Urinary bladder (tissue), 4 donors: ENCODE measurements around the gene MEI4. TPM values are rescaled to one million over a fixed set of nuclear protein-coding genes. Genes with fewer than 3 reads are reported as not detected.

Source experiments
- DNase-seq: peaks from one replicate; pipeline ENCODE4 v3.0.0-alpha.2; 2015; ENCODE audit errors: extremely low spot score
- H3K27ac ChIP-seq: one replicate; pipeline ENCODE4 v1.5.1; 2013; ENCODE audit warnings: low read depth, mild to moderate bottlenecking, moderate library complexity
- H3K36me3 ChIP-seq: one replicate; pipeline ENCODE4 v1.6.1; 2013; ENCODE audit warnings: mild to moderate bottlenecking, moderate library complexity; ENCODE audit not compliant: insufficient read depth
- H3K4me1 ChIP-seq: one replicate; pipeline ENCODE4 v1.6.1; 2013; ENCODE audit warnings: mild to moderate bottlenecking, moderate library complexity; ENCODE audit not compliant: insufficient read depth
- H3K4me3 ChIP-seq: one replicate; pipeline ENCODE4 v1.5.1; 2013; ENCODE audit warnings: low read depth, low read length
- WGBS: extraction: QIAGEN DNeasy Blood & Tissue Kit; methylation state at CpG from one replicate; pipeline ENCODE4 v1.1.7; 2013; 5-methylcytosine and 5-hydroxymethylcytosine counted together
- polyA plus RNA-seq: library from polyadenylated mRNA; stranded (reverse); fragments of 200-250 nt; gene quantifications from one replicate; pipeline ENCODE4 v1.2.3, GENCODE V29; 2013
- total RNA-seq: library from RNA; depleted of rRNA; stranded (reverse); fragments of >200 nt; gene quantifications from one replicate; pipeline ENCODE4 v1.2.3, GENCODE V29; 2014
- donor health status: healthy with polysubstance abuse.
- donor health status: healthy.

Gene MEI4, protein sequence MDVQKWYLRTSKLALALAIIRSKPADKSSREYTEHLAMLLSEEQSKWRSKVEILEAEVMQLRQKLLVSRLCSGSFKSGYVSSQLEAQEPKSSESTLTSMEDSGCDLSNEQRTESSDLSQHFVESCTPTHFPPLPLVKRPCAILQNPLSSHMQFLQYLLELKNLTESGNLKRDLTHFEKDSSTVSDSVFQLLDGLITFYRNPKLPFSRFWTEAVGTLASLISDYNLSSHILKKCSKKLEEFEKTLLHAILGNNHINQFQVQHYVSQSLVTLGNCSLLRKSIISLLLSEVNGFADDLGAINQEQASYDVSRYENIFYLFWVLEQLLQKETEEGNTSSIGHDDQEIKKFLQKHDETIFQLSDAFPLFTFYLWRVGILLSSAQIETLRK
- 0.21 TPM for total RNA-seq
- polyA plus RNA-seq = 0.01 TPM

DNA sequence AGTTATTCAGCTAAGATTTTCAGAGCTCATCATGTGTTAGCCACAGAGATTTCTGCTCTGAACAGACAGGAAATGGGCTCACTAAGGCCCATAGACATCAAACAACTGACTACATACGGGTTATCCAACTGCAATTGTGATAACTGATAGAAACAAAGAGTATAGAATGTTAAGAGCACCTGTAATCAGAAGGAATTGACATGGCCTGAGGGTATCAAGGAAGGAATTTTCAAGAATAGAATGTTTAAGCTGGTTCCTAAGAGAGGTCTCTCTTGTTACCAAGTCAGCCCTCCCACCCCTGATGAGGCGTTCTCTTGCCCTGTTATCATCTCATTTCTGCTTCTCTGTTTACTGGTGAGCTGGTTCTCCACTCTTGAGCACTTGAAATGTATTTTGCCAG lies at the start of gene MEI4:
Gene MEI4, plus strand, starts transcription at position 301 of the 400 bp plus-strand sequence. CDS start 37,633 bp downstream, outside the sequence.
- 67% methylated on average over 2 of the region's 2 CpGs for WGBS

DNA sequence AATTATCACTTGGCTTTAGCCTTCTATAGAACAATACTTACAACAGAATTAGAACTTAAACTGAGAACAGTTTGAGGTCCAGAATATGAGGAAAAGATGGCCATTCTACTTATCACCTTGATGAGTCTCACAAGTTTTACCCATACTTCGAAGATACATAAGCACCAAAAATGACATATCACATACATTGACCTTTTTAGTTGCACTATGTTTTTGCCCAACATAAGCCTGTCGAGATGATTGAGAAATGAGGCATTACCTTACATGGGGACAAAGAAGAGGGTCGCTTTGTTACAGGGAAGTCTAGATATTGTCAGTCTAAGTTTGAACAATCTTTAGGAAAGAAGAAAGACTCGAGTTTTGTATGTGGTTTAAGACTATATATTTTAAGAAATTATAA lies 48.4 kb upstream of the MEI4 start:
- no peak overlapping the region for H3K4me3 ChIP-seq
- no peak for DNase-seq
- WGBS = 50% methylated on average over 4 of the region's 4 CpGs

More for the DNA sequence above, at the start of gene MEI4:
- Histone ChIP-seq H3K4me1 (no peaks in the 10 kb centered on the region), H3K36me3 (no peaks in the 10 kb centered on the region), H3K27ac (no peak within 1 kb of the TSS), H3K4me3 (no peak within 1 kb of the TSS)
- no peak for DNase-seq

DNA sequence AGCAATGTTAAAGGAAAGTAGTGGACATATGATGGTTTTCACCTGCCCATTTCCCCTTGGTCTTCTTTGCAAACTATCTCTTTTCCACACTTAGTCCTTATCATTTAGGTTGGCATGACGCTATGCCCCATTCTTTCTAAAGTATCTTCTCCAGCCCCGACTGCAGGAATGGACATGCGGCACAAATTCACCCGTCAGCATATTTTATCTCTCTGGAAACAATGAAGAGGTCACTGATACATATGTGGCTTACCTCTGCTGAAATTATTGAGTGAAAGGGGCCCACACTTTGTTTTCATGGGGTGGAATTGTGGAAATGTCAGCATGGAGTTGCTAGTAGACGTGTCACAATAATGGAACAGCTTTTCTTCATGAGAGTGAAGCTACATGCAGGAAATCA lies 45.8 kb upstream of the MEI4 start:
- Histone ChIP-seq H3K27ac (no peak overlapping the region), H3K36me3 (no peaks in the 10 kb centered on the region), H3K4me3 (no peak overlapping the region), H3K4me1 (no peaks in the 10 kb centered on the region)
- no peak for DNase-seq
- 85% methylated on average over 5 of the region's 5 CpGs for WGBS

More for the DNA sequence above, 48.4 kb upstream of the MEI4 start:
- no peak overlapping the region for H3K27ac ChIP-seq
- no peaks in the 10 kb centered on the region for H3K36me3 ChIP-seq
- H3K4me1 ChIP-seq = no peaks in the 10 kb centered on the region

DNA sequence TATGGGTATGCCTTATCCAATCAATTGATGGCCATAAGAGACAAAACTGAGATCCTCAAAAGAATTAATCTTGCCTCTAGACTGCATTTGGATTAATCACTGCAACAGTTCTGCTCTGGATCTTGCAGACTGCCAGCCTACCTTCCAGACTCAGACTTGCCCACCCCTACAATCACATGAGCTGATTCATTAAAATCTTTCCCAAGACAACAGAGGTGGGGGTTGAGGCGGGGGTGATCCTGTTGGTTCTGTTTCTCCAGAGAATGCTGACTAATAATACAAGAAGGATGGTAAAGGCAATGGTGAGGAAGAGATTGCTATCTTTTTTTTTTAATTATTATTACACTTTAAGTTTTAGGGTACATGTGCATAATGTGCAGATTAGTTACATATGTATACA lies 43.7 kb upstream of the MEI4 start:
- no peaks in the 10 kb centered on the region for H3K4me1 ChIP-seq
- no peak overlapping the region for H3K4me3 ChIP-seq
- 83% methylated on average over 1 of the region's 1 CpG for WGBS
- DNase-seq = no peak
- H3K36me3 ChIP-seq = no peaks in the 10 kb centered on the region
- H3K27ac ChIP-seq = no peak overlapping the region

DNA sequence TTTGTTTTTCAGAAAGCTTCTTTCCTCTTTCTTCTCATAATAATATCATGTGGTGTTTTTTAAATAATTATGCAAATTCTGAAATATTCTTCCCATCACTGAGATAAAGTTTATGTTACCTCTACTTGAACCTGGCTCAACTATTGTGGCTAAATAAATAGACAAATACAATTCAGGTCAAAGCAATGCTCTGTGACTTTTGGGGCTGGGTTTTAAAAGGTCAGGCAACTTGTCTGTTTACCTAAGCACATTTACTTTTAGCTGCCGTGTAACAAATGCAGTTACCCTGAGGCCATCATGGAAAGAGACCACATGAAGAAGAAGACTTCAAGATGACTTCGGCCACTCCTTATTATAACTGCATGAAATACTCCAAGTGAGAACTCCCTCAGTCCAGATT lies 33.7 kb upstream of the MEI4 start:
- no peaks in the 10 kb centered on the region for H3K4me1 ChIP-seq
- H3K36me3 ChIP-seq = no peaks in the 10 kb centered on the region
- no peak overlapping the region for H3K27ac ChIP-seq
- WGBS = 58% methylated on average over 2 of the region's 2 CpGs
- DNase-seq = no peak
- no peak overlapping the region for H3K4me3 ChIP-seq

DNA sequence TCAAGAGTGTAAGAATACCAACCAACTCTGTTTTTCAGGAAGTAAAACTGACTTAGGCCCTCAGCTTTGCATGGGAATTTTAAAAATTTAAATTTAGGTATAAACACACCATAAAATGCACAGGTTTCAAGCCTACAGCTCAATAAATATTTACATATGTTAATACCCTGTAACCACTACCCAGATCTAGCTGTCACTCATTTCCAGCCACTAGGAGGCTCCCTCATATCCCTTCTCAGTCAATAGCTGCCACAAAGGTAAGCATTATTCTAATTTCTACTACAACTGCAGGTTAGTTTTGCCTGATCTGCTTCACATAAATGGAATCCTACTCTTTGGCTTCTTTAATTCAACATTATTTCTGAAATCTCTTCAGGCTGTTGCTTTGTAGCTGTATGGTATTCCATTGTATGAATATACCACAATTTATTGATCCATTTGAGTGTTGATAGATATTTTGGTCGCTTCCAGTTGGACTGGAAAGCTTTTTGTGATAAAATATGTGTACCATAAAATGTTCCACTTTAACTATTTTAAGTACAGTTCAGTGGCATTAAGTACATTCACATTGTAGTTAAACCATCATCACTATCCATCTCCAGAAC lies 32.5 kb upstream of the MEI4 start:
- no peaks in the 10 kb centered on the region for H3K4me1 ChIP-seq
- 66% methylated on average over 1 of the region's 1 CpG for WGBS
- no peak overlapping the region for H3K4me3 ChIP-seq
- no peaks in the 10 kb centered on the region for H3K36me3 ChIP-seq
- H3K27ac ChIP-seq = no peak overlapping the region
- no peak for DNase-seq

DNA sequence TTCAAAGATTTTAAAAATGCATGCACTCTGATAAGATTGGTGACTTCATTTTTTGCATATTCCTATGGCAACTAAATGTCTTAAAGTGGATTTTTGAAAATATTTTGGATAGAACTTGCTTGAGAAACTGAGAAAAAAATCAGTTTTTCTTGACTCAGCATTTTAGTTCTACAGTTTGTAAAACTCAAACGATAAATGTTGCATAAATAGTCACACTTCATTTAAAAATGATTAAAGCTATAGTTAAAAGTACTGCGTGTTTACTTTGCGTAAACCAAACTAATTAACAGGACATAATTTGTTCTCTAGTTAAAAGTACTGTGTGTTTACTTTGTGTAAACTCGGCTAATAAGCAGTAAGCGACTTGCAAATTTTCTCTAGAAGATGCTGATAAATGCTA lies 28.3 kb upstream of the MEI4 start:
- WGBS = 56% methylated on average over 5 of the region's 5 CpGs
- Histone ChIP-seq H3K4me3 (no peak overlapping the region), H3K27ac (no peak overlapping the region), H3K4me1 (no peaks in the 10 kb centered on the region), H3K36me3 (no peaks in the 10 kb centered on the region)
- no peak for DNase-seq

DNA sequence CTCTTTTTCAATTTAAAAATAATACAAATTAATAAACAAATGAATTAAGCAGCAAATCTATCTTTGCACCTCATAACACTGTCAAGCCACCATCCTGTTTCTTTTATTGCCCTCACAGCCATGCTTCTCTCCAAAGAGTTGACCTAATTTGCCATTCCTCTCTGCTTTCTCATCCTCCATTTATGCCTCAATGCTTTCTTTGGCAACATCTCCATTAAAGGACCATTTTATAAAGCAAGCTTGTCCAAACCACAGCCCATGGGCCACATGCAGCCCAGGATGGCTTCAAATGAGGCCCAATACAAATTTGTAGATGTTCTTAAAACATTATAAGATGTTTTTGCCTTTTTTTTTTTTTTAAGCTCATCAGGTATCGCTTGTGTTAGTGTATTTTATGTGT lies 26.4 kb upstream of the MEI4 start:
- Histone ChIP-seq H3K4me1 (no peaks in the 10 kb centered on the region), H3K27ac (no peak overlapping the region), H3K4me3 (no peak overlapping the region), H3K36me3 (no peaks in the 10 kb centered on the region)
- no peak for DNase-seq
- WGBS = 94% methylated on average over 1 of the region's 1 CpG

DNA sequence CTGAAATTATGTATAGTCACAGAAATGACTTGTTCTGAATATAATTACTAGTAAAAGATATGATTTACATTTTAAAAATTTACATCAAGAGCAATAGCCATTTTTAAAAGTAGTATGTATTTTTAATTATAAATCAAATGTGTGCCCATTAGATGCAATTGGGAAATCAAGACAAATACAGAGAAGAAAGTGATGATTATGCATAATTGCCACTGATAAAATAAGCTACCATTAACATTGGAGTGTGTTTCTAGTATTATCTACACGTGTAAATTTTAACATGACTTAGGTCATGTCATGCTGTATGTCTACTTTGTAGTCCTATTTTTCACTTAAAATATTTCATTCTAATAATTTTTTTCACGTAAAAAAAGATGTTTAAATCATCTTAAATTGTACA lies 22.8 kb upstream of the MEI4 start:
- 72% methylated on average over 2 of the region's 2 CpGs for WGBS
- Histone ChIP-seq H3K4me1 (no peaks in the 10 kb centered on the region), H3K36me3 (no peaks in the 10 kb centered on the region), H3K4me3 (no peak overlapping the region), H3K27ac (no peak overlapping the region)
- no peak for DNase-seq

DNA sequence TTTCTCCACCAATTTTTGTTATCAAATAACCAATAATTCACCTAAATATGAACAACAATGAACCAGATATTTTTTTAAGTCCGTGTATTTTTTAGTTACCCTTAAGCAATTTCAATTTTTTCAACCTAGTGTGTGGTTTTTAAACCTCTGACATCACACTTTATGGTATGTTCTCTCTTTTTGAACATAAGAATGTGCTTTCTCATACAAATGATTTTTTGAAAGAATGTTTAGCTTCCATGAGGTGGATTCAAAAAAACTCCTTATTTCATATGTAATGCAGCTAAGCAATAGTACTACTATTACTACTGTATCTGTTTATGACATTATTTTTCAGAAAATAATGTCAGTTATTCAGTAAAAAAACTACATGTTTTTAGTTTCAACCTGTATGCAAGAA lies 19.4 kb upstream of the MEI4 start:
- 78% methylated on average over 1 of the region's 1 CpG for WGBS
- no peaks in the 10 kb centered on the region for H3K36me3 ChIP-seq
- no peaks in the 10 kb centered on the region for H3K4me1 ChIP-seq
- no peak overlapping the region for H3K27ac ChIP-seq
- no peak overlapping the region for H3K4me3 ChIP-seq
- no peak for DNase-seq

DNA sequence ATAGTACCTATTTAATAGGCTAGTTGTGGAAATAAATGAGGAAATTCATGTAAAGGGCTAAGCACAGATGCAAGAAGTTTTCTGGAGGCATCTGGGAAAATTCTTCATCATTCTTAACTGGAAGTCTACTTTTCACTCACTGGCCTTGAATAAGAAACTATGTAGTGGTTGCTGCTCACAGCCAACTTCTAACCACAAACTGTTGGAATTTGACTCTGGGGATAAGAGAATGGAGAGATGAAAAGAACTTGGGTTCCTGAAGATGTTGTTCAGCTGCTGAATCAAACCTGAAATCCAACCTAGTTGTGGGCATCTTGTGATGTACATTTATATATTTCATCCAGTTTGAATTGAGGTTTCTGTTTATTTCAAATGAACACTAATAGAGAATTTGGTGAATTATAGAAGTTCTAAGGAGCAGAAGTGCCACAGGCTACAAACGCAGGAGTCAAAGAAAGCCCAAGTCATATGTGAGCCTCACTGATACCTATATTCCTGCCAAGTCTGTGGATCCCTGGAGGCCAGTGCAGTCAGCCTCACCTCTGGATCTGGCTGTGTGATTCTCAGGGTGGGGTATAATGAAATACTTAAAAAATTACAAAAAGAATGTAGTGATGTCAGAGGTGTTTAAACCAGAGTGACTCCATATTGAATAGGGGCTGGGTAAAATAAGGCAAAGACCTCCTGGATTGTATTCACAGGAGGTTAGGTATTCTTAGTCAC lies 18.7 kb upstream of the MEI4 start:
- no peak overlapping the region for H3K27ac ChIP-seq
- 86% methylated on average over 1 of the region's 1 CpG for WGBS
- H3K4me1 ChIP-seq = no peaks in the 10 kb centered on the region
- H3K4me3 ChIP-seq = no peak overlapping the region
- no peak for DNase-seq
- H3K36me3 ChIP-seq = no peaks in the 10 kb centered on the region

DNA sequence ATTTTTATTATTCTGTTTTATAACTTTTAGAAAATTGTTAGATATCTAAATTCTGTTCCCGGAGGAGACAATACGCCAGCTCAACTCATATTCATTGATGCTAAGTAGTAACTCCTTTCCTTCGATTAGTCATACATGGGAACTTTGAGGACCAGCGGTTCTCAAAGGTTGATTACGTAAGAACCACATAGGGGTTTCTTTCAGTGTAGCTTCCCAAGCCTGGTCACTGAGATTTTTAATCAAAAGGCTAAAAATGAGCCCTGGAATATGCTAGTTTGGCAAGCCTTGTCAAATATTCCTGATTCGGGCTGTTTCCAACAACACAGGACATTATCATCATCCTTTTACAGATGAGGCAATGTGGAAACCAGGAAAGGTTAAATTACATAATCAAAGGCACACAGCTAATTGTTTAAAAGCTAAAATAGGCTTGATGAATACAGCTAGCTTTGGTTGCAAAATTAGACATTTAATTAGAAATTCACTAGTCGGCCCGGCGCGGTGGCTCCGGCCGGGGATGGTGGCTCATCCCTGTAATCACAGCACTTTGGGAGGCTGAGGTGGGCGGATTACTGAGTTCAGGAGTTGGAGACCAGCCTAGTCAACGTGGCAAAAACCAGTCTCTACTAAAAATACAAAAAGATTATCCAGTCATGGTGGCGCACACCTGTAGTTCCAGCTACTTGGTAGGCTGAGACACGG lies 14.6 kb upstream of the MEI4 start:
- H3K27ac ChIP-seq = no peak overlapping the region
- H3K36me3 ChIP-seq = no peaks in the 10 kb centered on the region
- H3K4me3 ChIP-seq = no peak overlapping the region
- 89% methylated on average over 16 of the region's 16 CpGs for WGBS
- DNase-seq = no peak
- no peaks in the 10 kb centered on the region for H3K4me1 ChIP-seq

DNA sequence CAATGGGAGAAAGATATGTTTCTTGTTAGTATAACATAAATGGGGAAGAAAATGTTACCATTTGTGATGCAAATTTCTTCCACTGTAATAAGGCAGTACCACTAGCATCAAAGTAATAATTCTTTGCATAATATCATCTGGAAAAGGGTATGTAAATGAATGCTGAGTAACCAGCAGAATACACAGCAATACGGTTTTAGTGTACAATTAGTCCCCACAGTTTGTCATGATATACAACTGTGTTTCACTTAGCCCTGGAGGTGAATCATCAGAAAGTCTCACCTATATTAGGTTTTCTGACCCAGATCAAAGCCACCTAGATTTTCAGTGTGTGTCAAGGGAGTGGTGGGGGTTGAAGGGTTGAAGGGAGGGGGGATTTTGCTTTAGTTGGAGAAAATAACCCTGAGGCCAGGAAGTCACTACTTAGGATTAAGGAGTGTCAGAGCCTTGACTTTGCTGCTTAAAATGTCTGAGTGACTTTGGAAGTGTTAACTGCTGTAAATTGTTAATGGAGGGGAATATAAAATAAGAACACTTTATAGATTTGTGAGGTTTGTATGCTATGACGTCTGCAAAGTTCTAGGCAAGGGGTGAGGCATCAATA lies 8.6 kb upstream of the MEI4 start:
- DNase-seq = no peak
- no peaks in the 10 kb centered on the region for H3K36me3 ChIP-seq
- no peak overlapping the region for H3K27ac ChIP-seq
- no peak overlapping the region for H3K4me3 ChIP-seq
- WGBS = 36% methylated on average over 2 of the region's 2 CpGs
- H3K4me1 ChIP-seq = no peaks in the 10 kb centered on the region
